NCI-H1092 treated with DMSO at 0.1 percent for 48 hours (cell line): ENCODE data around the gene RPL28.

Experiments
- DNase-seq: peaks from one replicate; lab custom pipeline; 2025; lab: John Stamatoyannopoulos, UW

RPL28 gene

DNA sequence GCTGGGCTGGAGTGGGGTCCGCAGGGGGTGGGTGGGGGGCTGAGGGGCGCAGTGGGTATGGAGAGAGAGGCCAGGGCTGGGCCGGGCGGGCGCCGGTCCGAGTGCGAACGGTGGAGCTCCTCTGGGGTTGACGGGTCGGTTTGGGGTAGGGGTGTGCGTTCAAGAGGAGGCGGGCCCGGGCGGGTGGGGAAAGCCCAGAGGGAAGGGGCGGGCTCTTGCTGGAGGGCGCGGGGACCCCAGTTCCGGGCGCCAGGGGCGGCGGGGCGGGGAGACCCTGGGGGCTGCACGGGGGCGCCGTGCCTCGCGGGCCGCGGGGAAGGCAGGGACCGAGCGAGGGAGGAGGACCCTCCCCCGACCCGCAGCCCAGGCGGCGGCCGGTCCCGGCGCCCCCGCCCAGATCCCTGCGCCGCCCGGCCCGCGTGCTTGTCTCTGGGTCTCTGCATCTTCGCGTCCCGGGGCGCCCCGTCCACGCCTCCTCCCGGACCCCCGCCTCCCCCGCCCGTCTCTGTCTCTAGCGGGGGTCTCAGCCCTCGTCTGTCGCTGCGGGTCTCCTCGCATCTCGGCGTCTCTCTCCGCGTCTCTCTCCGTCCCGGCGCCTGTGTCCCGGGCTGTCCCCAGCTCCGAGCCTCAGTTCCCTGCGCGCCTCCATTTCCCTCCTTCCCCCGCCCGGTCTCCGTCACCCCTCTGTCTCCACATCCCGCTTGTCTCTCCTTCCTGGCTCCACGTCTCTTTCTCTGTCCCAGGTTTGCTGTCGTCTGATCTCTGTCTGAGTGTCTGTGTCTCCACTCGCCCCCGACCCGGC, 65.6 kb downstream of the RPL28 start:
- no peak for DNase-seq

DNA sequence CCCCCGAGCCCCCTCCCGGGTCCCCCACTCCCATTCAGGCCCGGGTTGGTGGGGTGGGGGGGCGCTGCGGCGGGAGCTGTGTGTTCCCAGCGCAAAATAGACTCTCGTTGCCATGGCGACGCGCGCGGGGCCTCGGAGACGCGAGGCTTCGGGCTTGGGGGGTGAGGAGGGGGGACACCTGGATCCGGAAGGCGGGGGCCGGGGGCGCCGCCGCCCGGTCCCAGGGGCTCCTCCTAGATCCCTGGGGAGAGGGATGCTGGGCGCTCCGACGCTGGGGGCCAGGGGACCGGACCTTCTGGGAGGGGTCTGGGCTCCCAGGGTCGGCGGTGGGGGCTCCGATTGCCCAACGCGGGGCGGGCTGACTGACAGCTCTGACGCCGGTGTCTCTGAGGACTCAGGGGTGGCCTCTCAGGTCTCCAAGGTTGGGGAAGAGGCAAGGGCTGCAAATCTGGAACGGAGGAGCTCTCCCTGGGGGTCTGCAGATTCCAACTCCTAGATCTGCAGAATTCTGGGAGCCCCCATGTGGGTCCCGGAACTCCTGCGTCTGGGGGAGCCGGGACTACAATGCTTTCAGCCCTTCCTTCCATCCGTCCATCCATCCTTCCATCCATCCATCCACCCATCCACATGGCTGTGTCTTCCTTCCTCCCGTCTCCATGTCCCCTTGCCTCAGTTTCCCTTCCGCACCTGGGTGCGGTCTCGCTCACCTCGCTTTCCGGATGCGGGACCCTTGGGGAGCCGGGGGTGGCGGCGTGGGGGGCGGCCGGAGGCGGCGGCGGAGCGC, 66.4 kb downstream of the RPL28 start:
- peak; percentile 30 for DNase-seq
